GM12801 (cell line): Measurements from ENCODE around the gene MAIP1.

ENCODE experiments used
- TF ChIP-seq, protein P1 (sequence below): IDR thresholded peaks from one replicate; pipeline ENCODE4 v1.5.1; 2011; ENCODE audit warnings: control low read depth; ENCODE audit not compliant: insufficient read length; ENCODE audit errors: extremely low read depth

MAIP1 gene

GRCh38 chr2:200003444-200003843 is 48.1 kb downstream of the MAIP1 start:
- TF ChIP-seq, protein P1, sequence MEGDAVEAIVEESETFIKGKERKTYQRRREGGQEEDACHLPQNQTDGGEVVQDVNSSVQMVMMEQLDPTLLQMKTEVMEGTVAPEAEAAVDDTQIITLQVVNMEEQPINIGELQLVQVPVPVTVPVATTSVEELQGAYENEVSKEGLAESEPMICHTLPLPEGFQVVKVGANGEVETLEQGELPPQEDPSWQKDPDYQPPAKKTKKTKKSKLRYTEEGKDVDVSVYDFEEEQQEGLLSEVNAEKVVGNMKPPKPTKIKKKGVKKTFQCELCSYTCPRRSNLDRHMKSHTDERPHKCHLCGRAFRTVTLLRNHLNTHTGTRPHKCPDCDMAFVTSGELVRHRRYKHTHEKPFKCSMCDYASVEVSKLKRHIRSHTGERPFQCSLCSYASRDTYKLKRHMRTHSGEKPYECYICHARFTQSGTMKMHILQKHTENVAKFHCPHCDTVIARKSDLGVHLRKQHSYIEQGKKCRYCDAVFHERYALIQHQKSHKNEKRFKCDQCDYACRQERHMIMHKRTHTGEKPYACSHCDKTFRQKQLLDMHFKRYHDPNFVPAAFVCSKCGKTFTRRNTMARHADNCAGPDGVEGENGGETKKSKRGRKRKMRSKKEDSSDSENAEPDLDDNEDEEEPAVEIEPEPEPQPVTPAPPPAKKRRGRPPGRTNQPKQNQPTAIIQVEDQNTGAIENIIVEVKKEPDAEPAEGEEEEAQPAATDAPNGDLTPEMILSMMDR = no peak

DNA sequence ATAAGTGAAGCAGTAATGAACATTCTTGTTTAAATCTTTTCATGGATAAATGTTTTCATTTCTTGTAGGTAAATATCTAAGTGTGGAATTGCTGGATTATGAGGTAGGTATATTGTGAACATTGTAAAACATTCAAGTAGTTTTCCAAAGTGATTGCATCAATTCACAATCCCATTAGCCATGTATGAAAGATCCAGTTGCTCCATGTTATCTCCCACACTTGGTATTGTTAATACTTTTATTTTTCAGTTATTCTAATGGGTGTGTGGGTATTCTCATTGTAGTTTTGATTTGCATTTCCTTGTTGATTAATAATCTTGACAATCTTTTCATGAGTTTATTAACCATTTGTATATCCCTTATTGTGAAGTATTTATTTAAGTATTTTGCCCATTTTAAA is 50.3 kb downstream of the MAIP1 start:
- TF ChIP-seq, protein P1 = no peak

DNA sequence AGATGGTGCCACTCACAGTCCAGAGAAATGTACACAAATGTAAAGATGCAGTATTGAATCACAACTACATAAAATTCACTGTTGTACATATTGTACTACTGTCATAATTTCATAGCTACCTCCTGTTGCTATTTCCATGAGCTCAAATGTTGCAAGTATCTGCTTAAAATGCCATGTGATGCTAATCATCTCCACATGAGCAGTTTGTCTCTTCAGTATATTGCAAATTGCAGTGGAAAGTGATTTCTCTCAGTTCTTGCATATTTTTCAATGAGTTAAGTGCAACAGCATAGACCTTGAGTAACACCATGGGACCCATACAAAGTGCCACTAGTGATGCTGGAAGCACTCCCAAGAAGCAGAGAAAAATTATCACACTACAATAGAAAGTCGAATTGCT is 51.9 kb downstream of the MAIP1 start:
- TF ChIP-seq, protein P1 = no peak

- TF ChIP-seq, protein P1 = no peak
Measured at GRCh38 chr2:200012401-200012800, 57.0 kb downstream of the MAIP1 start.
